ENCODE results near the gene ARMC7.
"Not testable (repeated sequence)": the region's sequence is repeated elsewhere in the genome, so short reads cannot be mapped to it uniquely, and the experiment has no call there.

The ARMC7 gene

GRCh38 chr17:75109407-75110233, at the start of gene ARMC7:
ARMC7 (plus strand) TSS chr17:75109969; CDS start chr17:75110289, 320 bp downstream.
- DNase-seq = peak; percentile 86

- DNase-seq = no peak
These were observed 49.2 kb upstream of the ARMC7 start for GRCh38 chr17:75060434-75061054.

GRCh38 chr17:75061055-75061438, 48.7 kb upstream of the ARMC7 start:
- no peak for DNase-seq

DNA sequence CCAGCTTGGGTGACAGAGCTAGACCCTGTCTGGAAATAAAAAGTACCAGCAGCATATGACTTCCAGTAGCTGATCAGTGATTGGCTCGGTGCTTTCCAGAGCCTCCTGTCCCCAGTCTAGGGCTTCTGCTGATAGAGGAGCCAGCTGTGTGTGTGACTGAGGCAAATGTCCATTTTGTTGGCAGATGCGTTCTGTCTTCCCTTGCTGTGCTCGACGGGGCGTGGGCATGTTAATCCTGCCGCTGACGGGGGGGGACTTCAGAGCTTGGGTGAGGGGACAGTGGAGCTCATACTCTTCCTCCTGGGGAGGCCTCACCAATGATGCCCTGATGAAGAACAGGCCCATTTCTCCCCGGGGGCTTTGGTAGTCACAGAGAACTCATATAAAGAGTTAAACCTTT, 48.2 kb upstream of the ARMC7 start:
- no peak for DNase-seq

DNA sequence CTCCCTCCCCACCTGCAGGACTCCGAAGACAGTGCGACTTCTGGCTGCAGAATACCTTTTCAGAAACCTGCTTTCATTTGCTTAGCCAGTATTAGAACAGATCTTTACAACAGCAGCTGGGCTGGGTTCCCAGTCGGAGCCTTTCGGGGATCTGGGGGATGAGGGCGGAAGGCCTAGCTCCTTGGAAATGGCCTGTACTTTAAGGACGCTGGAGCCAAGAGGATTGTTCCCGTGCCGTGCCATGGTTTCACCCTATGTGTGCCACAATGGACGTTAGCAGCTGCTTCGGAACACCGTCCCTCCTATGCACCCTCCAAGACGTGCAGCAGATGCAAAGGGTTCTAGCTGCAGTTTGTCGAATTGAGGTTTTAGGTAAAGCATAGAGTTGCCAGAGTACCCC, 46.6 kb upstream of the ARMC7 start:
- DNase-seq = no peak

DNA sequence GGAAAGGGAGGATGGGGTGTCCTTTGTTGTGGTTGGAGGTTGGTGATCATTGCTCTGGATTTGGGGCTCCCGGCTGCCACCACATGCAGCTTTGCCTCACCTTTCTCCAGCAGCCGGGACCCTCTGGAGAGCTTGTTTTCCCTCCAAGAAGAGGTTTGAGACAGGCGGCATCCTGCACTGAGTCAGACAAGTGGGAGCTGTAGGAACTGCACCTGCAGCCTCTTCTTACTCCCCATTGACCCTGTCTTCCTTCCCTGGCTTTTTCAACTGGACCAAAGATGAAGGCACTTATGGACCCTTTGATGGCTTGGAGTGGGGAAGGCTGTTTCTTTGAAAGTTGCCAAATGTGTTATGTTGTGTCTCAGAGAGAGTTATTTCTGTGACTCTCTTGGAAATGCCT, 46.1 kb upstream of the ARMC7 start:
- no peak for DNase-seq

GRCh38 chr17:75064040-75064439, 45.7 kb upstream of the ARMC7 start:
- no peak for DNase-seq

DNA sequence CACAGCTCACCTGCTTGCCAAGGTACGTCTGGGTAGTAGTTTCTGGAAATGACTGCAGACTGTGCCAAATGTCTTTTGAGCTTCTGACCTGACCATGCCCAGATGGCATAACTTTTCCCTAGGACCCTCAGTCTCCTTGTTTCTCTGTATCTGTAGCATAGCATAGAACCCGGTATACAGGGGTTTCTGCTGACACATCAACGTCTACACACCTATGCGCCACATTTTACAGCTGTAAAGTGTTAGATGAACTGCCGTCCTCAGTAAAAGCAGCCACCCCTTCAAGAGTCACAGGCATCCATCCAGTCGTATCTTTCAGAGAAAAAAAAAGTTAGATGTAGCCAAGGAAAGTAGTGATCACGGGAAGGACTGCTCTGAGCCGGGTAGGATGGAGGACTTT, 45.3 kb upstream of the ARMC7 start:
- no peak for DNase-seq

GRCh38 chr17:75064867-75065561, 44.8 kb upstream of the ARMC7 start:
- no peak for DNase-seq

- DNase-seq = no peak
These were observed 44.1 kb upstream of the ARMC7 start for GRCh38 chr17:75065562-75066151.

GRCh38 chr17:75067856-75068255, 41.9 kb upstream of the ARMC7 start:
- DNase-seq = no peak

GRCh38 chr17:75068750-75069149, 41.0 kb upstream of the ARMC7 start:
- no peak for DNase-seq

DNA sequence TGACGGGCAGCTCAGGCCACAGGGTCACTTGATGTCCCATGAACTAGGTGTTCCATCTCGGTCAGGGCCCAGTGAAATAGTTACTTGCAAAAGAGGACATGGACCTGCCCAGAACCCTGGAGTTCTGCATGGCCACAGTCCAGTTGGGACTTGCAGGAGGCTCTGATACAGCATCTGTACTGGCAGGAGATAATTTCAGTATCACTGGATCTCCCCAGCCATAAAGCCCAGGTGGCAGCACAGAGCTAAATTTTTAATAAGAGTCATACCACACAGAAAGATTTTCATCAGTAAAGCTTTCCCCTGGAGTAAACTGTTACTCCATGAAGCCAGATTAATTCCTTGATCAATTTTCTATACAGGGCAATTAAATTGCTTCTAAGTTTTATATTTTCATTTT, 40.0 kb upstream of the ARMC7 start:
- DNase-seq = no peak

- not testable (repeated sequence) for DNase-seq
These were observed 38.1 kb upstream of the ARMC7 start for GRCh38 chr17:75071478-75072271.

GRCh38 chr17:75072909-75073308, 36.9 kb upstream of the ARMC7 start:
- DNase-seq = not testable (repeated sequence)

- DNase-seq = no peak
These were observed 36.1 kb upstream of the ARMC7 start for GRCh38 chr17:75073618-75074047.

DNA sequence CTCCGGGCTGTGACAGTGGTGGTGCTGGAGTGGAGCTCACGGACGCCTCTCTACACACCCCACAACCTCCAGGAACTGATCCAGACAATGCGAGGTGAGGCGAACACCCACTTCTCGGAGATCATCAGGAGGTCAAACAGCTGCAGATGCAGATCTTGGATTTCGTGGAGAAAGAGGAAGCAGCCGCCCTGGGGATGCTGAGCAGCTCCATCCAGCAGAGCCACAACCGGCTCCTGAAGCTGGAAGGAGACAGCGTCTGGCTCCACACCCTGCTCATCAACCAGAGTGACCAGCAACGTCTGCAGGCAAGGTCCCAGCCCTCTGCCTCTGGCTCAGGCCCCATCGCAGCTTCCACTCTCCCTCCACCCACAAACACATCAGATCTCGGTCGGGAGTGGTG, 35.2 kb upstream of the ARMC7 start:
- DNase-seq = no peak

GRCh38 chr17:75075597-75076336, 34.0 kb upstream of the ARMC7 start:
- DNase-seq = no peak

DNA sequence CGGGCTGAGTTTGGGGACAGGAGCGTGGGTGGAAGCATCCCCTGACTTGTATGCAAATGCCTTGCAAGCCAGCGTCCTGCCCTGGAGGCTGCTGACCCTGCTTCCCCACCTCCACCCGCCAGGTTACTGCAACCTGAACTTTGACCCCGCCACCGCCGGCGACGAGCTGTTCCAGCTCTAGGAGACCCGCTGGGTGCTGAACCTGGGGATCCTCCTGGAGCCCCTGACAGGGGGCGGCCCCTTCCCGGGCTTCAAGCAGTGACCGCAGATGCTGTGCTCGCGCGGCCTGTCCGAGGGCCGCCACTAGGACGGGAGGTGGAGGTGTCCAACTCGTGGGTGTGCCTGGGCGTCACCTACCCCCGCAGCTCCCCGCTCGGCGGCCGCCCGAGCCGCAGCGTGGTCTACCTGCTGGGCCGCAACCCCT, 32.7 kb upstream of the ARMC7 start:
- no peak for DNase-seq

GRCh38 chr17:75077496-75078283, 32.1 kb upstream of the ARMC7 start:
- DNase-seq = no peak
